GM12864 (cell line): Measurements from ENCODE around the gene MBTPS2.

Experiments used
- DNase-seq: peaks from one replicate; pipeline ENCODE4 v3.0.0-alpha.2; 2011; ENCODE audit warnings: low read depth
- H3K4me3 ChIP-seq: 2 replicates; pipeline ENCODE4 v1.5.1; 2011; ENCODE audit warnings: mild to moderate bottlenecking, low read depth, low read length, control low read depth
- TF ChIP-seq, protein P1 (sequence below): IDR thresholded peaks from 2 replicates; pipeline ENCODE4 v1.5.1; 2011; ENCODE audit warnings: low read depth, mild to moderate bottlenecking, moderate library complexity, low read length, control low read depth, inconsistent platforms; ENCODE audit errors: missing control alignments

Gene MBTPS2

DNA sequence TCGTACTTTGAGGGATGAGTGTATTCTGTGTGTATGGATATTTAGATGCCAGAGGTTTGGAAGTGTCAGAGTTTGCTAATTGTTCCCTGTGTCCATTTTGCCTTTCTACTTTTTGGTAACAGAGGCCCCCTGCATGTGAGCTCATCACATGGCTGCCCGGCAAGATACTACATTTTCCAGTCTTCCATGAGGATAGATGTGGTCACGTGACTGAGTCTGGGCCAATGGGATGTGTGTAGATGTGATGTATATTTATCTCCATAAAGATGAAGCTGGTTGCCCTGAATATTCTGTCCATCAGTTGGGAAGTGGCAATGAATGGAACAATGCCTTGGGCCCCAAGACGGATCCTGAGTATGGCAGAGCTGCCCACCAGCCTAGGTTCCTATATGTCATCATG lies 72.1 kb downstream of the MBTPS2 start:
- H3K4me3 ChIP-seq, result no peak overlapping the region
- DNase-seq, result no peak
- TF ChIP-seq, protein P1, sequence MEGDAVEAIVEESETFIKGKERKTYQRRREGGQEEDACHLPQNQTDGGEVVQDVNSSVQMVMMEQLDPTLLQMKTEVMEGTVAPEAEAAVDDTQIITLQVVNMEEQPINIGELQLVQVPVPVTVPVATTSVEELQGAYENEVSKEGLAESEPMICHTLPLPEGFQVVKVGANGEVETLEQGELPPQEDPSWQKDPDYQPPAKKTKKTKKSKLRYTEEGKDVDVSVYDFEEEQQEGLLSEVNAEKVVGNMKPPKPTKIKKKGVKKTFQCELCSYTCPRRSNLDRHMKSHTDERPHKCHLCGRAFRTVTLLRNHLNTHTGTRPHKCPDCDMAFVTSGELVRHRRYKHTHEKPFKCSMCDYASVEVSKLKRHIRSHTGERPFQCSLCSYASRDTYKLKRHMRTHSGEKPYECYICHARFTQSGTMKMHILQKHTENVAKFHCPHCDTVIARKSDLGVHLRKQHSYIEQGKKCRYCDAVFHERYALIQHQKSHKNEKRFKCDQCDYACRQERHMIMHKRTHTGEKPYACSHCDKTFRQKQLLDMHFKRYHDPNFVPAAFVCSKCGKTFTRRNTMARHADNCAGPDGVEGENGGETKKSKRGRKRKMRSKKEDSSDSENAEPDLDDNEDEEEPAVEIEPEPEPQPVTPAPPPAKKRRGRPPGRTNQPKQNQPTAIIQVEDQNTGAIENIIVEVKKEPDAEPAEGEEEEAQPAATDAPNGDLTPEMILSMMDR, result no peak

DNA sequence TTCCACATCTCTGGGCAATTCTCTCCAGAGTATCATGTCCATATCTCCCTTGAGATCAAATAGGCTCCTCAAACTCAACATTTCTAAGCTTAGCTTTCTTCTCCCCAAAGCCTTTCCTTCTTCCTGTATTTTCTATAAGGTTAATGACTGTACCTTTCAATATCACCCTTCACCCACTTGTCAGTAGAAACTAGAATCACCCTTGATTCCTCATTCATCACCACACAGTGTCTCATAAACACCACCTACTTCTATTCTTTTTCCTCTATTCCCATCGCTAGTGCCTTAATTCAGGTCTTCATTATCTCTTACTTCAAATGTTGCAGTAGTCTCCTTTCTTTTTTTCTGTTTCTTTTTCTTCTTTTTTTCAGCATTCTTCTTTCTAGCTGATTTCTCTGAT lies 72.8 kb downstream of the MBTPS2 start:
- no peak for DNase-seq
- no peak overlapping the region for H3K4me3 ChIP-seq
- TF ChIP-seq, protein P1, result no peak

DNA sequence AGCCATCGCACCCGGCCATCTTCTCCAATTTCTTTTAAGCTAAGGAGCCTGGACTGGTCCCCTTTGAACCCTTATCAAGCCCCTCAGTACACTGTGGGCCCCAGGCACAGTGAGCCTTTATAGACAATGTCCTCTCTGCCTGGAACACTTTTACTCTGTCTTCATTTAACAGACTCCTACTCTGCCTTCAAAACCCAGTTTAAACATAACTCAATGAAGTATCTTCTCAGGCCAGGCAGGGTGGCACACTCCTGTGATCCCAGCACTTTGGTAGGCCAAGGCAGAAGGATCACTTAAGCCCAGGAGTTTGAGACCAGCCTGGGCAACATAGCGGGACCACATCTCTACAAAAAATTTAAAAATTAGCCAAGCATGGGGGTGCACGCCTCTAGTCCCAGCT lies 73.6 kb downstream of the MBTPS2 start:
- no peak for DNase-seq
- H3K4me3 ChIP-seq, result no peak overlapping the region
- TF ChIP-seq, protein P1, result no peak

DNA sequence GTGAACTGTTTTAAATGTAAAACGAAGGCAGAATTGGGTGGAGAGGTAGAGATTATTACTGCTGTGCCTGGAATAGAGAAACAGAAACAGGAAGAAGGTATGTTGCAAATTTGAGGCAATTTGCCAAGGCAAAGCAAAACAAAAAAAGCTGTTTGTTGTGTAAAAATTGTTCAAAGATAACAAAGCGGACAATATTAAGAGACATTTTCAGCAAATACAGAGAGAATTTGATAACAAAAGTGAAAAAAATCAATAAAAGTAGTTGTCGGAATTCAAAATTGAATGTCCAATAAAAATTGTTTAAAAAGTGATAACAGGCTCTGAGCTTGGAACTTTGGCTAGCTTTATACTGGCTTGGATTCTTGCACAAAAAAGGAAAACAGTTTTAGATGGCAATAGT lies 86.7 kb downstream of the MBTPS2 start:
- no peak overlapping the region for H3K4me3 ChIP-seq

DNA sequence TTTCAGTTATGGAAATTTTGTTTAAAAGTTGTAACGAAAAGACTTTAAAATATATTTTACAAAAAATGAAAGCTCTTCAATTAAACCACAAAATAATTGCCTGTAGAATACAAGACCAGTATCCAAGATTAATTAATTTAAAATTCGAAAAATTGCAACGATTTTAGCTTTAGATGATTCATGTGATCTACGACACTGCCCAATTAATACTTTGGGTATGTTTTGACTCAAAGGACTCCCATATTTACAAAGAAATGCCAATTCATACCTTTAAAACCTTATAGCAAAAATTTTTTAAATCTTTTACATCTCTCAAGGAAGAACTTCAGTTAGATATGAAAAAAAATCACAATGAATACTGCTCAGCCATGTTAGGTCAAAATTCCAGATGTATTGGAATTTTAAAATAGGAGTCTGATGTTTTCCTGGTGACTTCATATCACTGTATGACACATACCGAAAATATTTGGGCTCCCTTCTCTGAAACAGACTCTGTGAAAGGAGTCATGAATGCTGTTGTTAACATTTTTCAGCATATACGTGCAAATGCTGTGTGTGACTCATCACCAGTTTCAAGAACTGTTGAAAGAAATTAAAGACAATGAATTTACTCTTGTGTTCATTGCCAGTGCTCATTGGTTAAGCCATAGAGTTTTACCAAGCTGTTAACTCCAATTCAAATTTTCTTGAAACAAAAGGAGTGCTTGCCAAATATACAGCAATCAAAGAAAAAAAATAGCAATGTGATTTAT lies 87.3 kb downstream of the MBTPS2 start:
- DNase-seq, result no peak
- TF ChIP-seq, protein P1, result no peak
- no peak overlapping the region for H3K4me3 ChIP-seq

More for the DNA sequence above, 86.7 kb downstream of the MBTPS2 start:
- TF ChIP-seq, protein P1, result no peak
- DNase-seq, result no peak

DNA sequence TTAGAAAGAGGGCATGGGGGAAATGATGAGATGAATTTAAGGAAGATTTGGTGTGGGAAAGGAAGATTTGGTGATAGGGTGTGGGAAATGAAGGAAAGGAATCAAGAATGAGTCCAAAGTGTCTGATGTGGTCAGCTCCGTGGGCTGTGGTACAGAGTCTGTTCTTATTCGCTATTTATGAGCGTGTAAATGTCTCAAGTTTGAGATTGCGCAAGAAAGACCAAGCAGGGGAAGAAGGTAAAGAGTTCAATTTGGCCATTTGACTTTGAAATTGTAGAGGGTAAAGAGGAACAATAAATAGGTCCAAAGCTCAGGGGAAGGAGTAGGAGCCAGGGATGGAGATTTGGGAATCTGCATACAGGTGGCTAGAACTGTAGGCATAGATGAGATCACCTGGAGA lies 89.8 kb downstream of the MBTPS2 start:
- TF ChIP-seq, protein P1, result no peak
- no peak overlapping the region for H3K4me3 ChIP-seq
- no peak for DNase-seq

DNA sequence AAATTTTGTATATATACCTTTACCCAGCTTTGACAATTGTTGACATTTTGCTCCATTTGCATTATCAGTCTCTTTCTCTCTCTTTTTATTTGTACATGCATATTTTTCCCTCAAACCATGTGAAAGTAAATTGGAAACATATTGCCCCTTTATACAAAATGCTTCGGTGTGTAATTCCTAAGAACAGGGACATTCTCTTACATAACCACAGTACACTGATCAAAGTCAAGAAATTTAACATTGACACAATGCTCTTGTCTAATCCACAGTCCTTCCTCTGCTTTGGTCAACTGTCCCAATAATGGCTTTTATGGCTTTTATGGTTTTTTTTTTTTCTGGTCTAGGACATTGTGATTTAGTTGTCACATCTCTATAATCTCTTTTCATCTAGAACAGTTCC lies 91.6 kb downstream of the MBTPS2 start:
- TF ChIP-seq, protein P1, result no peak
- no peak overlapping the region for H3K4me3 ChIP-seq
- DNase-seq, result no peak
